GM19324 (cell line): ENCODE measurements around the gene SLC45A2.

Source experiments
- ATAC-seq: cut with Tn5 transposase; IDR thresholded peaks from one replicate; pipeline ENCODE4 v1.9.1; 2021; ENCODE audit warnings: mild to moderate bottlenecking, moderate library complexity; ENCODE audit not compliant: unreplicated experiment, low FRiP score

SLC45A2 gene

DNA sequence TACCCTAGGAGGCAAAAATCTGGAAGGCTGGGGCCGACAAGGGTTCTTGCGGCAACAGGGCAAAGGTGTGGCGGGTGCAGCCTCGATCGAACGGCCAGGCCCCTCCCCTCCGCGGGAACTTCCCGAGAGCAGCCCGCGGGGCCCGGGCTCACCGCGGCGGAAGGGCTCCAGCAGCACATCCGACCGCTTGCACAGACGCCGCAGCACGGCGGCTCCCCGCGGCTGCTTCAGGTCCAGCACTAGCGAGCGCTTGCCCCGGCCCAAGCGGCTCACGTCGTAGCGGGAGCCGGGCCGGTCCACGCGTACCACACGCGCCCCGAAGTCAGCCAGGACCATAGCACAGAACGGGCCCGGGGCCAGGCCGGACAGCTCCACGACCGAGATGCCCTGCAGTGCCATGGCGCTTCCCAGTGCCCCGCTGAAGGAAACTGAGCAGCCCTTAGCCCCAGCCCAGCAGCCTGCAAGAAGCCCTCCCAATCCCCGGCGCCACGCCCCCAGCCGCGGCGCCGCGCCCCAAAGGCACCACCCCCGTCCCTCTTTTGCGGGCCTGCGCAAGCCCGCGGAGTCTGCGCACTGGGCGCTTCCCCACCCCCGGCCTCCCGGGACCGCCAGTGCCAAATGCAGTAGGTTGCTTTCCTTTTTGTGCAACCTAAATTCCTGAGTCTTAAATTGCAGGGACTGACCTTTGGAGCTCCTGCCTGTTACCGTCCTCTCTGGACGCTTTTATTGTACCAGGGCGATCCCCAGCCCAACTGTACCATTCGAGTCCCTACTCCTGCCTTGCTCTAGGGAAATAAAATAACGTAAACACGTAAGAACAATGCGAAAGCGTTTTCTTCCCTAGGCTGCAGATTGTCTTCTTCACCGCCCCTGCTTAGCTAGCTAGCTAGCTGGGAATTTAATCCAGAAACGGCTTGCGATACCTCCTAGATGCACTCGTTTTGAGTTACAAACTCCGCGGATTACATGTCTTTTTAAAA is 23.4 kb upstream of the SLC45A2 start, which contains the start of gene AMACR:
Gene AMACR, minus strand, starts transcription at position 430 of the 980 bp plus-strand sequence. Its CDS starts 31 bp downstream, at position 399.
- peak; percentile 94 for ATAC-seq

GRCh38 chr5:34007201-34007620 is 22.7 kb upstream of the SLC45A2 start:
- ATAC-seq, result no peak

GRCh38 chr5:34005681-34006080 is 21.2 kb upstream of the SLC45A2 start:
- no peak for ATAC-seq

DNA sequence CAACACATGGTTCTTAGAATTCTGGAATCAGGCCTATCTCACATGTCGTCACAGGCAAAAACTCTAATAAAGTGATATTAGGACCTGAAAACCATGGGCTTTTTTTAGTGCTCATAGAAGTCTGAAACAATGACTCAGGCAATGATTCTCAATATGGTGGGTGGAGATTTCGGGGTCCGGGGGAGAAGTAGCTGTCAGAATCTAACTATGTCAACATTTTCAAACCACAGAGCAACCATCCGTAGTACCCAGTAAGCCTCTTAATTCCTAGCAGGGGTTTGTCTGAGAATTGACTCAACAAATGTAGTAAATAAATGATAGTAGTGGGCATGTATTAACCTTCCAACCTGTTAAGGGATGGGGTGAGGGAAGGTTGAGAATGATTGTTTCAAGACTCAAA is 20.7 kb upstream of the SLC45A2 start:
- no peak for ATAC-seq

DNA sequence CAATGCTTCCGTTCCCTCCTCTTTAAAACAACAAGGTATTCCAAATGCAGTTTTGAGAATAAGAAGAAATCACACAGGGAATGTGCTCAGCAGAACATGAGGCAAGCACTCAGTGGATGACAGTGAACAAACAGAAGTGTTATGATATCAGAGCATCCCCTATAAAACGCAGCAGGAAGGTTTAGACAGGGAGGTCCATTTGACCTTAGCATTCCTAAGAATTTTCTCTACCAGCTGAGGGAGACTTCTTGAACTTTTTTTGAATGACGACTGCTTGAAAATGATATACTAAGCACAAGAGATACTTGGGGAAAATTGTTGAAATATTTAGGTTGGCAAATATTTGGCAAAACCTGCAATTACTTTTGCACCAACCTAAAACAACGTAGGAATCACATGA is 19.4 kb upstream of the SLC45A2 start:
- ATAC-seq, result no peak

DNA sequence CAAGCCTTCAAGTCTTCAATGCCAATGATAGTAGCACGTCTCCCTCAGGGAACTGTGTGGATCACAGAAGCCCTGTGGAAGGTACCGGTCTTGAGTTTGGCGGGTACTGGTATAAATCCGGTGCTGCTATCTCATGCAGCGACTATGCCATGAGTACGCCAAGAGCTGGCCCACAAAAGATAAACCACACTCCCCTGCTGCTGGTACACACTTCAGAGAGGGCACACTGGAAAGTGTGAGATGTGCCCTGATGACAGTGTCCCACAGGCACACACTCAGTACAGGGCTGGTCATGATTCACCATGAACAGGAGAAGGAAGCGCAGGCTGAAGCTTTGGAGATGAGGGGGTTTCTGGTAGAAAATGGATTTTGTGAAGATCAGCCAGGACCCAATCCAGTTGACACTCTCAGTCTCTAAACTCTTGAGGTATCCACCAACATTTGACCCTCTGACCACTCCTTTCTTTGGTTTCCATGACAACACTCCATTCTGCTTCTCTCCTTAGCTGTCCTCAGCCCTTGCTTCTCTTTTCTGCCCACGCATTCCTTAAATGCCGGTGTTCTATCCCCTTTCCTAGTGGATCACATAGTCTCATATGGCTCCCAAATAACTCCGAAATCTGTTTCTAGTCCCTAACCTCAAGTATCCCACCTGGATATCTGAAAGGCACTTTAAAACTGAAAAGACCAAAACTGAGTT is 18.3 kb upstream of the SLC45A2 start:
- no peak for ATAC-seq

DNA sequence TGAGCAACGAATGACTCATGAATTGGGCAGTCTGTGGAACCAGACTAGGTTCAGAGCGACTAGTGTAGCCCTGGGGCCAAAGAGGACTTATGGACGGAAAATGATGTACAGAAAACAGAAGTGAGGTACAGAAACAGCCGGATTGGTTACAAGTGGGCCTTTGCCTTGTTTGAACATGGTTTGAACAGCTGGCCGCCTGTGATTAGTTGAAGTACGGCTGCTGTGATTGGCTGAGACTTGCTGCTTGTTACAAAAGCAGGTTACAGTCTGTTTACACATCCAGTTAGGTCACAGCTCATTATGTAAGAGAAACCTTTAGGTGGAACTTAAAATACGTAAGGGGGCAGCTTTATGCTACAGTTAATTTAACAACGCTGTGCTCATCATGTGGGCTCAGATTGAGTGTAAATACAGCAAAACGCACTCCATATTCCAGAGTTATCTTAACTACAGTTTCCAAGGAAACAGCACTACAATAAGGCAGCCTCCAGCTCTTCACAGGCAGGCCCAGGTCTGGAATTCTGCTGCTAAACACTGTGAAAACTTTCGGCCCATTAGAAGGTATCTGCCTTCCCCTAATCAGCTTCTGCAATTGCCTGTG is 16.8 kb upstream of the SLC45A2 start:
- no peak for ATAC-seq

DNA sequence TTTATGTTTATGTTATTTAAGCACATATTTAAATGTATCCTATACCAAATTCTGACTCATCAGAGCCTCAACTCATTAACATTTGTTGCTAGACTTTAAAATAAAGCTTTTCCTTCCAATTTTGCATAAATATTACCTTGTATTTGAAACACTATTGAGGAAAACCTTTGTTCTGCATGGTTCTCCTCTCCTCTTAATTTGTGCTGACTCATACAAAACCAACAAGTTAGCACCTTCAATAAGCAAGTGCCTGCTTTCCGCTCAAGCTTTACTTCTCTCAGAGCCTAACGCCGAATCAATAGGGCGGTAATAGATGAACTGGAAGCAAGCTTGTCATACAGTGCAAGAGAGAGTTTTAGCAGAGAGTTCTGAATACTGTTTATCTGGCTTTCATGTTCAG is 15.5 kb upstream of the SLC45A2 start:
- ATAC-seq, result no peak

GRCh38 chr5:33997331-33997983 is 13.0 kb upstream of the SLC45A2 start:
- ATAC-seq, result peak; percentile 72

- no peak for ATAC-seq
Observed at GRCh38 chr5:33995865-33996264, 11.4 kb upstream of the SLC45A2 start.

DNA sequence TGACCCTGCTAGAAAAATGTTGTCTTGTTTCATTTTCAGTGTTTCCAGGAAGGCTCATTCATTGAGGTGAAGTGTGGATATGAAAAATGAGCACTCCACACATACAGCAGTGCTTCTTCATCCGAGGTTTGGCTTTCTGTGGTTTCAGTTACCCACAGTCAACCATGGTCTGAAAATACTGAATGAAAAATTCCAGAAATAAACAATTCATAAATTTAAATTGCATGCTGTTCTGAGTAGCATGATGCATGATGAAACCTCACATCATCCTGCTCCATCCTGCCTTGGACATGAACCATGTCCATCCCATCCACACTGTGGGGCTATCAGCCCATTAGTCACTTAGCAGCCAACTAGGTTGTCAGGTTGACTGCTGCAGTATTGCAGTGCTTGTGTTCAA is 10.4 kb upstream of the SLC45A2 start:
- ATAC-seq, result no peak

DNA sequence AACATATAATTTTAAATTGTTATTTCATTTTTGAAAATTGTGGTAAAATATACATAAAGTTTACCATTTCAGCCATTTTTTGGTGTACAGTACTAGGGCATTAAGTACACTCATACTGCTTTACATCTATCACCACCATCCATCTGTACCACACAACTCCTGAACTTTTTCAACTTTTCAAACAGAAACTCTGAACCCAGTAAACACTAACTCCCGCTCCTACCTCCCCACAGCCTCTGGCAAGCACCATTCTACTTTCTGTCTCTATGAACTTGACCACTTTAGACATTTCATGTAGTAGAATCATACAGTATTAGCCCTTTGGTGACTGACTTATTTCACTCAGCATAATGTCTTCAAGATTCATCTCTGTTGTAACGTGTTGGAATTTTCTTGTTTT is 8.4 kb upstream of the SLC45A2 start:
- no peak for ATAC-seq

GRCh38 chr5:33985447-33985846 is 954 bp upstream of the SLC45A2 start:
- no peak for ATAC-seq

DNA sequence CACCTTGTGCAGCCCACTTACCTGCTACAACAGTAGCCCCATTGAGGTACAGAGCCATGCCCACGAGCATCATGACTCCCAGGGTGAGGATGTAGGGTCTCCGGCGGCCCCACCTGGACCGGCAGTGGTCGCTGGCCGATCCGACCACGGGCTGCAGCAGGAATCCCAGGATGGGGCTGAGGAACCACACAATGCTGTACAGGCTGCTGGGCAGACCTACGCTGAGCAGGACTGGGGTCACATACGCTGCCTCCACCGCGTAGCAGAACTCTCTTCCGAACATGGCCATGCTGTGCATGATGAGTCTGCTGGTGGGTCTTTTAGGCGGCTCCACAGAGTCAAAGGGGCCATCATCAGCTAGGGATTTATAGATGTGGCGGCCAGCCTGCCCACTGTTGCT is 315 bp downstream of the SLC45A2 start:
- ATAC-seq, result no peak

DNA sequence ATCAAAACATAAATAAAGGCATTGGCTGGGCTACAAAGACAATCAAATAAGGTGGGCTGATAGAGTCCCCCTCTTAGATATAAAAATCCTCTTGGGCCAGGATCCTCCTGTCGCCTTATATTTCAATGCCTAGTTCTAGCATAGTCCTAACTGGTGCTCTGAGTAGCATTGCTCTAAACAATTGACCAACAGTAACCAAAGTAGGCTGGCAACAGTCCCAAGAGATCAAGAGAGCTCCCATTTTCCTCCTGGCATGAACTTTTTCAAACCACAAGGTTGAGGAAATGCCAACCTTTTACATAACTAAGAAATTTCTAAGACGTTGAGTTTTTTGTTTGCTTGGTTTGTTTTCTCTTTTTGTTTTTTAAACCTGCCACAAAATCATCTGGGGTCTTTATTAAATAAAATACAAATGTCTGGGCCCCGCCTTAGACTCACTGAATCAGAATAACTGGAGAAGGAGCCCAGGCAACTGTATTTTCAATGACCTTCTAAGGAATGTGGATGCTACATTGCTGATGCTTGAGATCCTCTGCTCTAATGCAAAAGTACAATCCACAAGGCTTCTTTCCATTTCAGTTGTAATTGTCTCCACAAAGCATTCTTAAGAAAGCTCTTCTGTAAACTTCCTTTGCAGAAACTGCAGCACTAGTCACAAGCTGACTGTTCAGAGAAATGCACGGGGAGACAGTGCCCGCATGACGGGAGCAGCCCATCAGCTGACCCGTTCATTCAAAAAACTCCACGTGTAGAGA is 2.9 kb downstream of the SLC45A2 start:
- no peak for ATAC-seq

- ATAC-seq, result no peak
Observed at GRCh38 chr5:33980030-33980429, 4.5 kb downstream of the SLC45A2 start.

GRCh38 chr5:33978306-33978705 is 6.2 kb downstream of the SLC45A2 start:
- no peak for ATAC-seq

- no peak for ATAC-seq
Observed at GRCh38 chr5:33976307-33976706, 8.2 kb downstream of the SLC45A2 start.

DNA sequence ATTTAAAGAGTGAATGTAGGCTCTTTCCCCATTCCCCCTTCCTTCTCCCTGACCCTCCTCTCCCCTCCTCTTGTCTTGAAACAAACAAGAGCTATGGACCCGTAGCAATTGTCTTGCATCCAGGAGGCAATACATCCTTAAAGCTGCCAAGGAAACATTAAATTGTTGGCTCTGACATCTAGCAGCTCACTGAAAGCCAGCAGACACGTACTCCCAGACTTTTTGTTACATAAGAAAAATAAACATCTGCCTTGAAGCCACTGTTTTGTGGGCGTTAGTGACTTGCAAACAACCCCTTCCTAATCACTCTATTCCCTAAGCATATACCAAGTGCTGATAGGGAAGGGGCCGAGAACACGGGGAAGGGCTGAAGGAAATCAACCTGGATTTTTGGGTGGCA is 8.6 kb downstream of the SLC45A2 start:
- ATAC-seq, result no peak

DNA sequence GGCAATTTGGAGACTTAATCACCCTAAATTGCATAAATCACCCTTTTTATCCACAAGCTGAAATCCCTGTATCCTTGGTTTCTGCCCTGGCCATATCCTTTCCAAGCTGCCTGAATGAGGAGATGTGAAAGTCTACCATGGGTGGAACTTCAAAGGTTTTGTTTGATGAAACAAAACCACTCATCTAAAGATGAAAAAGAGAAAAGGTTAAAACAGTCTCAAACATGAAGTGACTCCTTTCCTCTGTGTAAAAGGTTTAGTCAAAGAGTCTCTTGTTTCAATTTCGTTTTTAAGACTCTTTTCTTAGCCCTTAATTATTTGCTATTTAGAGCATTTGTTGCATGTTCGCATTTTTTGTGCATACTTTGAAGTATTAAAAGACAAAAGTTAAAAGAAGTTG is 11.2 kb downstream of the SLC45A2 start:
- no peak for ATAC-seq
